Left hindlimb (tissue), 1 donor: Measurements from ENCODE around the gene YY1.
"Not testable (repeated sequence)": the region's sequence is repeated elsewhere in the genome, so short reads cannot be mapped to it uniquely, and the experiment has no call there.

ENCODE experiments used
- DNase-seq: peaks from one replicate; pipeline ENCODE4 v3.0.0-alpha.2; 2018

Gene YY1

DNA sequence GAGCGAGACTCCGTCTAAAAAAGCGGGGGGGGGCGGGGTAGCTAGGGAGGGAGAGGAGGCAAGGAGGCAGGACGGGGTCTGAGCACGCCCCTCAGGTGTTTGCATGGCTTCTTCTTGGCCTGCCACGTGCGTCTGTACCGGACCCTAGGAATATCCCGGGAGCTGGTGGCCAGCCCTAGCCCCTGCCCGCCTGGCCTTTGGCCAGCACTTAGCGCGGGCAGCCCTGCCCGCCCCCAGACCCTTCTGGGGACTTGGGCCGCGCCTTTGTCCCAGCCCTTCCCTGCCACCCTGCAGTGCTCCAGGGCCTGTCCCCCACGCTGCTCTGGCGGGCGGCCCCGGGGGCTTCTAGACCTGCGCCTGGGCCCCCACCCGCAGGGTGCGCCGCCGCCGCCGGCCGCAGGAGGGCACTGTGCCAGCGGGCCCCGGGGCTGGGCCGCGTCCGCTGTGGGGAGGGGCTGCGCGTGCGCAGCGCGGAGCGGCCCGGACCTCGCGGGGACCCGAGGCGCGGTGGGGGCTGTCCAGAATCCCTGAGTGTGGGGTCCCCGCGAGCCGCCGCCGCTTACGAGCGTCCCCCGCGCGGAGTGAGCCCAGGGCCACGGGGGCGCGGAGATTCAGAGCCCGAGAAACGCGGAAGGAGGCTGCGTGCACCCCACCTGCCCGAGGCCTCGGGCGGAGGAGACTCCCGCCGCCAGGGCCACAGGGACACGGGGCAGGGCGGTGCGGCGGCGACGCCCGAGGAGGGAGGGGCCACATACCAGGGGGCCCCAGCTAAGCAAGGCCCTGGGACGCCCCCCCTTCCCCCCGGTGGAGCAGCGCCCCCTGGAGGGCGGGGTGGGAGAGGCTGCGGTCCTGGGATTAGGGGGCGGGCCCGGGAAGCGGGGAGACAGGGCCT is 46.3 kb downstream of the YY1 start:
- DNase-seq = peak; percentile 74

DNA sequence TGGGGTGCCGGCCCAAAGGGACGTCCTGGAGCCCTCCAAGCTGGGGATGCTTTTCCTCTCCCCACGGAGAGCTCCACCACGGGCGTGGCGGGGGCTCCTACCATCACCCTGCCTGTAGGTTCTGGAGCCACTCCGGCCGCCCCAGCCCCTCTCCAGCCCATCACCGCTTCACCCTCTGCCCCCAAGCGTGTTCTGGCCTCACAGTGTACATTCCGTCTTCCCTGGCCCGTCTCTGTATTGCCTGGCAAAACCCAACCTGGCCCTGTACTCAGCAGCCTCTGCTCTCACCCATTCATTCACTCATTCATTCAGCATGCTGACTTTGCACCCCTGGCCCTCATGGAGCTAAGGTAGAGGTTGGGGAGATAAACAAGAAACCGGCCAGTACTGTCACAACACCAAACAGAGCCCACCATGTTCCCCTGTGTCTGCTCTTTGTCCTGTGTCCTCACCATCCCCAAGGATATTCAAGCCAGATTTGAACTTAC is 47.0 kb downstream of the YY1 start:
- no peak for DNase-seq

DNA sequence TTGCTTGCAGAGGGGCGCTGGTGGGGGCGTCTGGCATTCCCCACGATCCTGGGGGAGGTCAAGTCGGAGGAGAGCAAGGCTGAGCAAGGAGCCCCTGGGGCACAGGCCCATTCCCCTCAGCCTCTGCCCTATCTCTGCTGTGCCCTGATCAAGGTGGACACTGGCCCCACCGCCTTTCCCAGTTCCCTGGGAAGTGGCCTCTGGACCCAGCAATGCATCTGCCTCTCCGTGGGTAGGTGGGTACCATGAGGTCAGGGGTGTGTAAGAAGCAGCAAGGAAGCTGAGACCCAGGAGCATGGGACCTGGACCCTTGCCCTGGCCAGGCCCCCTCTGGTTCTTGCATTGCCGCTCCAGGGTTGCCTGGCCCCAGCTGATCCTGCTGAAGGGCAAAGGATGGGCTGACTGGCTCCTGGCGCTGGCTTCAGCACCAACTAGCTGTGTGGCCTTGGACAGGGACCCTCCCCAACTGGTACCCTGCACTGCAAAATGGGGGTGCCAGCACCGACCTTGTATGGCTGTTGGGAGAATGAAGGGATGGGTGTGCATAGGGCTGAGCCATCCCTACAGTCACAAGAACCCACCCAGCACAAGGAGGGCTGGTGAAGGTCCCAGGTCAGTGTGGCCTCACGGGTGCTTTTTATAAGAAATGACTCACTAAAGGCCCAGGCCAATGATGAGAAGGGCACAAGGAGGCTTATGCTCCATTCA is 47.7 kb downstream of the YY1 start:
- DNase-seq = no peak

DNA sequence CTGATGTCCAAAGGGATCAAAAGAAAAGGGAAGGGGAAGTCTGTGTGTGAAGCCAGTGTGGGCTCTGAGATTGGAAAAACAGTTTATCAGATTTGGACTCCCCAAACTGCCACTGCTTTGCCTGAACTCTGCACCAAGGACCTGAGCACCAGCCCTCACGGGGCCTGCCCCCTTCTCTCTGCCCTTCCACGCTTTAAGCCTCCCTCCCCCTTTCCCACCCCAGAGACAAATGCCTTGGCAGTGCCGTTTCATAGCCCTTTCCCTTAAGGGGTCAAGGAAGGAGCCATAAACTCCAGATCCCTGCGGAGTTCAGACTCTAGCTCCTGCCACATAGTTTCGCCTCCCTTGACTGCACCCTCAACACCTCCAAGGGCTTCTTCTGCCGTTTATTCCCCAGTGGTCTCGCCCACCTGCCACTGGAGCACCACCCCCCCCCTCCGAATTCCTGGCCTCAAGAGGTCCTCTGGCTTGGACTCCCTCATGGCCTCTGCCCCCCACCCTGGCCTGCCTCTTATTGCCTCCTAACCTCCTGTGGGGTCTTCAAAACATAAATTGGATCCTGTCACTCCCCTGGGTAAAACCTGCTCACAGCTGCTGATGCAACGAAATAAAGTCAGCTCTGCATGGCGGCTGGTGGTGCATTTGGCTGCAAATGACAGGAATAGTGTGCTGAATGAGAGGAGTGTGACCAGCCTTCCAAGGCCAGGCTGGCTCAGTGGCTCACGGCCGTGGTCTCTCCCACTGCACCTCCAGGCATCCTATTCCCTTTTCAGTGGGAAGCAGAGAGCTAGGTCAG is 48.5 kb downstream of the YY1 start:
- DNase-seq = no peak

DNA sequence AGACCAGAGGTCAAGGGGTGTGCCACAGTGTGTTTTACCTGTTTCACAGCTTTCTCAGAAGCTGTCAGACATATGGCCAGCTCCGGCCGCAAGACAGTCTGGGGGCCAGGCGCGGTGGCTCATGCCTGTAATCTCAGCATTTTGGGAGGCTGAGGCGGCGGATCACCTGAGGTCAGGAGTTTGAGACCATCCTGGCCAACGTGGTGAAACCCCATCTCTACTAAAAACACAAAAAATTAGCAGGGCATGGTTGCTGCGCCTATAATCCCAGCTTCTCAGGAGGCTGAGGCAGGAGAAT is 49.0 kb downstream of the YY1 start:
- not testable (repeated sequence) for DNase-seq

DNA sequence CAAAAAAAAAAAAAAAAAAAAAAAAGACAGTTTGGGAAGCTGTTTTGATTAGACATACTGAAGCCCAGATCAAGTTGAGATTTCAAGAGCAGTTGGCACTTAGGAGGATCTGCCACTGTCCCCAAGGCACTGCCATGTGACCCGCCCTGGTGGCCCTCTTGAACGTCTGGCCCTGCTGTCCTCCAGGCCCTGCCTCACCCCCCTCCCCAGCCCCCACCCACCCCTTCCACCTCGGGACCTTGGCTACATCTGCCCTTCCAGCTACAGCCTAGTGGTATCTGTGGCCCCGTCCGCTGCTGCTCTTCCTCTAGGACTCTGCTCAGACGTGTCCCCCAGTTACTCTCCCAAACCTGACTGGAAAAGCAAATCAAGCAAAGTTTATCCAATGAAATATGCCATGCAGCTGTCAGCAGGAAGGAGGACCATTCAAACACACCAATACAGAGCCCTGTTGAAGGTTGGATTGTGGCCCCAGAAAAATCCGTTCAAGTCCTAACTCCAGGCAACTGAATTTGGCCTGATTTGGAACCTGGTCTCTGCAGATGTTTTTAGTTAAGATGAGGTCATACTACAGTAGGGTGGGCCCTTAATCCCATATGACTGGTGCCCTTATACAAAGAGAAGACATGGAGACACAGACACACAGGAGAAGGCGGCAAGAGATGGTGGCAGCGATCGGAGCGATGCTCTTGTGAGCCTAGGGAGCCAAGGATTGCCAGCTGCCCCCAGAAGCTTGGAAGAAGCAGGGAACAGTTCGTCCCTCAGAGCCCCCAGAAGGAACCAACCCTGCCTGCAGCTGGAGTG is 49.6 kb downstream of the YY1 start:
- DNase-seq = no peak

DNA sequence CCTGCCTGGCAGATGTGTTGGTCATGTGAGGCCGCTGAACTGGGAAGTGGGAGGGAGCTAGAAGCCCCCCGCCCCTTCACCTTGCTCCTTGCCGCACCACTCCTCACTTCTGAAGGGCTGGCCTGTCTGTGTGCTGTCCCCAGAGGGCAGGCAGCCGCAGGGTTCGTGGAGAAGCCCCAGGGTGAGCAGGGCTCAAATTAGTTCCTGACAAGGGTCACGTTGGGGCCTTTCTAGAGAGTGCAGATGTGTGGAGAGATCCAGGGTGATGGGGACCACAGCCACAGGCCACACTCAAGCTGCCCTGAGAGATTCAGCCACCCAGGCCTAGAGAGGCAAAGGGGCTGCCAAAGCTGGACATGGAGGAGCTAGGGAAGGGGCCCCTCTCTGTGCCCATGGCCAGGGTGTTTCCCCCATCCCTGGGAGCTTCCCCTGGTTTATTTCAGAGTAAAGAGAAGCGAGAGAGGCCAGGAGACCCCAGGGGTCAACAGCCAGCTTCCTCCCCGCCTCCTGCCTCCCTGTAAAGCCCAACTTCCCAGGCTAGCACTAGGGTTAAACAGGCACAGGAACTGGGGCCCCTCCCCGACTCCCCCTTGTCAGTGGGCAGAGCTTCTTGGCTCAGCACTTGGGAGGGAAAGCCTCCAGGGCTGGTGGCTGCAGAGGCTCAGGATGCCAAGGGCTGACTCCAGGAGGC is 51.1 kb downstream of the YY1 start:
- peak; percentile 21 for DNase-seq

DNA sequence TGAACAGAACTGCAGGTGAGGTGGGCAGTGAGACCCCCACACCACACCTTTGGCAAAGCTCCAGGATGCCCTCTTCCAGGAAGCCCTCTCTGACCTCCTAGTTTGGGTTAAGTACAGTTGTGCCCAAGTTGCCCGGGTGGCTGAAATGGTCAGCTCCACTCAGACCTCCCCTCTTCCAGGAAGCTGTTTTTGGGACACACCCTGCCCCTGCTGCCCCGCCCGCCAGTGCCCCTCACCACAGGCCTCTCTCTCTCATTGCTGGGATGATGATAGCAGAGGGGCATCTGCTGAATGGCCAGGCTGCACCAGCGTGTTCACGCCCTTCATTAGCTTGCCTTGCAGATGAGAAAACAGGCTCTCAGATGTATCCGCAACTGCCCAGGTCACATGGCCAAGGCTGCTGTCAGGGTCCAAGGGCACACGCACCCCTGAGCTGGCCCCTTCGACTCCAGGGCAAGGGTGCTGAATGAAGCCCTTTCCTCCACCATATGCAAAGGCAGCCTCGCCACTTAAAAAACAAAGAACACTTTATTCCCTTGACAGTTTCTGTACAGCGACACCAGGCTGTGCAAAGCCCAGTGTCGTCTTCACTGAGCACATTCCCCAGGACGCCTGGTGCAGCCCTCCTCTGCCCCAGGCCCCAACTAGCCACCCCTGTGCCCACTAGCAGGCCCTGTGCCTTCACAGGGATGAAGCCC is 51.8 kb downstream of the YY1 start:
- DNase-seq = peak; percentile 30

DNA sequence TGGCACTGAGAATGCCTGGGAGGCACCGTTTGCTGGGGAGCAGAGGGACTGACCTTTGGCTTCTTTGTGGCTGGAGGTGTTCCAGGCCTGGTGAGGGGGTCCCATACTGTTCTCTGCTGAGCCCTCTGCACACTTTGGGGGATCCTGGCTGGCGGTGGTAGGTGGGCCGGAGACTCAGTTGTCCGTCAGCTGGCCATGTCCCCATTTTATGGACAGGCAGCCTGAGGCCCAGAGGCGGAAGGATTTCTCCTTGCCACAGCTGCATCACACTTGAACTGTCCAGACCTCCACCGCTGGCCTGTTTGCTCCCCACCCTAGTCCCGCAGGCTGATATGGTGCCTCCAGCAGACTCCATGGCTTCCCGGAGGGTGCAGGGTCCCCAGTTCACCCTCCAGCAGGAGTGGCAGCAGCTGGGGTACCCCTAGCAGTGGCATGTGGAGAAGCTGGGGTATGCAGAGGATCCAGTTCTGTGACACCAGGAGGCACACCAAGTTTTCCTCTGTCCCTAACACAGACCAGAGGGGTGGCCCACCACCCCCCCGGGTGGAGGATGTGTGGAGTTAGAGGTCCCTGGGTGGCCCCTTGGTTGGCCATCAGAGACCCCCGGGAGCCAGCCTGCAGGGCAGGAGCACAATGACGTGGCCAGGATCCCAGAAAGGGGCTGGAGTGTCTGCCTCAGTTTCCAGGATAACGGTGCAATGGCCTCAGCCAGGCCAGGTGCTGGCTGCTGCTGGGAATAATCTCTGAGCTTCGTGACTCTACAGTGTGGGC is 52.5 kb downstream of the YY1 start:
- peak; percentile 21 for DNase-seq

DNA sequence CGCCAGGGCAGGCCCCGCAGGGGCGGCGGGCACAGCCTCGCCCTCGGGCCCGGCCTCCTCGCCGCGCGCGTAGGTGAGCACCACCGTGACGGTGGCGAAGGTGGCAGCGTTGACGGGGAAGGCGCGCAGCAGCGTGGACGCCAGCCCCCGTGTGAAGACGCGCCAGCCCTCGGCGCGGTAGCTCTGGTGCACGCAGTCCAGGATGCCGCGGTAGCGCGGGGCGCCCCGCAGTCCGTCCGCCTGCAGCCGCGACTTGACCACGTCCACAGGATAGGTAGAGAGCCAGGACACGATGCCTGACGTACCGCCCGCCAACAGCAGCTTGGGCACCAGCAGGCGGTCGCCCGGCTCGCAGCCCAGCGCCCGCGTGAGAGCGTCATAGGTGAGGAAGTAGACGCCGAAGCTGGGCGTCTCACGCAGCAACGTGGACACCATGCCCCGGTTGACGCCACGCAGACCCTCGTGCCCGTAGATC is 53.4 kb downstream of the YY1 start:
- DNase-seq = peak; percentile 12

DNA sequence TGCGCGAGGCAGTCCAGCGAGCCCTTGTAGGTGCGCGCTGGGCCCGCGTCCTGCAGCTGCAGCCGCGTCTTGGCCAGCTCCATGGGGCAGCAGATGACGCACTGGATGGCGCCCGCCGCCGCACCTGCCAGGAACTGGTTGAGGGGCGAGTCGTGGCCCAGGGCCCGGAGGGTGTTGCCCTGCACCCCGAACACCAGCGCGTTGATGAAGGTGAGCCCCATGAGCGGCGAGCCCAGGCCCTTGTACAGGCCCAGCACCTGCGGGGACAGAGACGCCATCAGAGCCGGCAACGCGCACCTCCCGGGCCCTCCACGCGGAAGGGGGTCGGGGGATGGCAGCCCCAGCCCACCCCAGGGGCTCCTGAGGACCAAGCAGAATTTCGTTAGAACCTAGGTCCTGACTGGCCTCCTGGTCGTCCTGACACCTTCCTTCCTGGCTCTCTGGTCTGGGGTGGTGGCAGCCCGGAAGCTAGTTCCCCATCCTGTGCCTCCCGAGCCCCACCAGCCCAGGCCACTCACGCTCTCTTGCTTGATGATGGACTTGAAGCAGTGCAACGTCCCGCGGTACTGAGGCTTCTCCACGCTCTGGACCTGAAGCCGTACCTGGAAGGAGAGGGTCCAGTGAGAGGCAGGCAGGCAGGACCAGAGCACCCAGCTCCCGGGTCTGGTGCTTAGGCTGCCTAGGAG is 54.0 kb downstream of the YY1 start:
- peak; percentile 31 for DNase-seq

DNA sequence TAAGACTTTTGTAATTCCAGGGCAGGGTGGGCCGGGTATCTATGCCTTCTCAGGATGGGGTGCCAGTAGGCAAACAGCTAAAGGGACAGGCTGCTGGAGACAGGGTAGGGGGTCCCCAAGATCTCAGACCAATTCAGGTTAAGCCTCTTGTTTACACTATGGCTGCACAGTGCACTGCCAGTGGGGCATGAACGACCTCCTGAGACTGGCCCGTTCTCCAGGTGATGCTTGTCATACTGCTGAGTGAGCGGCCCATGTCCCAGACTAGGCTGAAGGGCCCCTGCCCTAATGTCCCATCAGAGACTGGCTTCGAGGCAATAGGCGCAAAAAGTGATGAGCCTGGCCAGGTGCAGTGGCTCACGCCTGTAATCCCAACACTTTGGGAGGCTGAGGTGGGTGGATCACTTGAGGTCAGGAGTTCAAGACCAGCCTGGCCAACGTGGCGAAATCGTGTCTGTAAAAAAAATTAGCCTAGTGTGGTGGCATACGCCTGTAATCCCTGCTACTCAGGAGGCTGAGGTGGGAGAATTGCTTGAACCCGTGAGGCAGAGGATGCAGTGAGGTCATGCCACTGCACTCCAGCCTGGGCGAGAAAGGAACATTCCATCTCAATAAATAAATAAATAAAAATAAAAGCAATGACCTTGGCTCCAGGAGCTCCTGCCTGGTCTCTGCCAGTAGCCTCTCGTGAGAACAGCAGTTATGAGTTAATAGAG is 54.7 kb downstream of the YY1 start:
- DNase-seq = no peak

DNA sequence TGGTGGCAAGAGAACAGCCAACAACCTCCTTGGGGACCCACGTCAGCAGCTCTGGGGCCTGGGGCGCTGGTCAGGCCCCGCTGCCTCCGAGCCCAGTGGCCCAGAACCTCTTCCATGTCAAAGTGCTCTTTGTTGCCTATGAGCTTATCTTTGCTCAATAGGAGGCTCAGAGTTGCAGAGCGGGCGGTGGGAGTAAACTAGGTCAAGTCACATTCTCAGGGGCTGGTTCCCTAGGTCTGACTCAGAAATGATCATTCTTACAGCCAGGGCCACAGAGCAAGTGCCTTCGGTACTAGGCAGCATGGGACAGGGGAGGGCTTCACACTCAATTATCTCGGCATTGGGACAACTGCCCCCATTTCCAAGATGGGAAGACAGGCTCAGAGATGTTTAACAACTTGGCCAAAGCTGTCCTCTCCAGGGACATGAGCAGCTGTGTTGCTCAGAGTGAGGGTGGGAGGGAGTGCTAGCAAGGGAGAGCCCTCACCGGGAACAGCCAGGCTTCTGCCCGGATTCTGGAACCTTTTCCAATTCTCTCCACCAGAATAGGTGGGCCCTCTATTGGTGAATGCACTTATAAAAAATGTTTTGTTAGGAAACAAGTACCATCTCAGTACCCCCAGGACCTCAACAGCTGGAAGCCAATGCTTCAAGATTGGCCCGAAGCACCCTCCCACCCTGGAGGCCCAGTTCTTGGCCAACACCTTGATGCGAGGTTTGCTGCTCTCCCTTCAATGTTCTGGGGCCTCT is 55.4 kb downstream of the YY1 start:
- peak; percentile 30 for DNase-seq

DNA sequence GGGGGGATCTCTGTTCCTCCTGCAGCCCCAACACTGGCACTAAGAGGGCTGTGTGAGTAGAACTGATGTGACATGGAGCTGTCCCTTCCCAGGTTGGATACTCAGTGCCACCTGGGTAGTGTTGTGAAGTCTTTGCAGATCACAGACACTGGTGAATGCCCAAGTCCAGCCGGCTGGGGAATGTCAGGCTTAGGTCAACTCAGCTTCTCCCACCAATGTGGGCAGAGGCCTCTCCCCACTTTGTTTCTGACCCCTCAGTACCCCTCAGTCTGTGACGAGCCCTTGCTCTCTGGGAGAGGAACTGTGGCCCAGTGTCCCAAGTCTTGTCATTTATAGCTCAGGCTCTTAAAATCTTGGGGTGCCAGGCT is 56.0 kb downstream of the YY1 start:
- DNase-seq = no peak

DNA sequence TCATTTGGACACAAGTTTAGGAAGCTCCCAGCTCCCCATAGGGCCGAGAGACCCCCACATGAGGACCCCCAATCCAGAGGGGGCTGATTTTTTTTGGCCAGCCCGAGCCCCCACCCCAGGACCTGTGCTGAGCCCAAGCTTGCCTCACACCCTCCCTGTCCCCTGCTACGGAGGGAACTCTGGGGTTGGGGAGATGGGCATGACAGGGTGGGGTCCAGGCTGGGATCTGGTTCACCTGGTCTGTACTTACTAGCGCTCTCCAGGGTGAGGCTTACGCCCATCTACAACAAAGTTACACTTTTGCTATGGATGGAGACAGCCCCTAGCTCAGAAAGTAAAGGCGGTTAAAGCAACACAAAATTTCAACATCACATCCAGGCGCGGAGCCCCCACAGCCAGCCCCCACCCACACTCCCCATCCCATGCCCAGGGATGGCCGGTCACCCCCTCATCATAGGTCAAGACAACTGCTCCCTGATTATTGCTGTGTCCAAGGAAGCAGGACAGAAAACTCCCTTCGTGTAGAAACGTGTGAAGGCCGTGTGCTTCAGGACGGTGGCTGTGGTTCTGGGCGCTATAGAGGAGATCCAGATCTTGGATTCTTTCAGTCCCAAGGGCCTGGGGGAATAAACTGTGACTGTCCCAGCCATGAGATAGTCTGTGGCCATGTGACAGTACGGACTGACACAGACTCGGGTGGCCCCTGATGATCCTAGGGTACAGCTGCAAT is 56.6 kb downstream of the YY1 start:
- no peak for DNase-seq

DNA sequence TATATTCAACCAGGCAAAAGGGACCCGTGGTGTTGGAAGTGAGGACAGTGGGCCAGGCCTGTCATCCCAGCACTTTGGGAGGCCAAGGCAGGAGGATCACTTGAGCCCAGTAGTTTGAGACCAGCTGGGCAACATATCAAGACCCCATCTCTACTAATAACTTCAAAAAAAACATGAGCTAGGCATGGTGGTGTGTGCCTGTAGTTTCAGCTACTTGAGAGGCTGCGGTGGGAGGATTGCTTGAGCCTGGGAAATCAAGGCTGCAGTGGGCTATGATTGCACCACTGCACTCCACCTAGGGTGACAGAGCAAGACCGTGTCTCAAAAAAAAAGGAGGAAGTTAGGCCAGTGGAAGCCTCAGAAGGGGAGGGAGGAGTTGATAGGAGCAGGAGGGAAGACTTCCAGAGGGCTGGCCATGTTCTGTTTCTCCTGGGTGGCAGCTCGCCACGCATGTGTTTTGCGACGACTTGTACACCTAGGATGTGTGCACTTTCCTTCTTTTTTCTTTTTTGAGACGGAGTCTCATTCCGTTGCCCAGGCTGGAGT is 57.2 kb downstream of the YY1 start:
- DNase-seq = no peak

DNA sequence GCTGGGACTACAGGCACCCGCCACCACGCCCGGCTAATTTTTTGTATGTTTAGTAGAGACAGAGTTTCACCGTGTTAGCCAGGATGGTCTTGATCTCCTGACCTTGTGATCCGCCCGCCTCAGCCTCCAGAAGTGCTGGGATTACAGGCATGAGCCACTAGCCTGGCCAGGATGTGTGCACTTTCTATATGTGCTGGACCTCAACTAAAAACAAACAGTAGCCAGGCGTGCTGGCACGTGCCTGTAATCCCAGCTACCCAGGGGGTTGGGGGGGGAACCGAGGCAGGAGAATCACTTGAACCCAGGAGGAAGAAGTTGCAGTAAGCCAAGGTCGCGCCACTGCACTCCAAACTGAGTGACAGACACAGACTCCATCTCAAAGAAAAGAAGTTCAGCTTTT is 57.8 kb downstream of the YY1 start:
- not testable (repeated sequence) for DNase-seq
